Kidney epithelial cell (primary cell): ENCODE data around the gene C3. TPM values are rescaled to one million over a fixed set of nuclear protein-coding genes. Genes with fewer than 3 reads are reported as not detected.

Experiments
- DNase-seq: peaks from one replicate; pipeline ENCODE4 v3.0.0-alpha.2; 2010; ENCODE audit warnings: low read depth
- H3K27me3 ChIP-seq: 2 replicates; pipeline ENCODE4 v1.6.0; 2011; ENCODE audit warnings: low read length; ENCODE audit not compliant: control insufficient read depth, insufficient read depth
- H3K36me3 ChIP-seq: 2 replicates; pipeline ENCODE4 v1.5.1; 2011; ENCODE audit warnings: low read length; ENCODE audit not compliant: control insufficient read depth, insufficient read depth
- H3K4me3 ChIP-seq: 2 replicates; pipeline ENCODE4 v1.5.1; 2011; ENCODE audit warnings: low read depth, mild to moderate bottlenecking, control low read depth, low read length
- total RNA-seq: library from RNA; depleted of rRNA; stranded (reverse); fragments of >200 nt; gene quantifications from 2 replicates; pipeline ENCODE4 v1.2.3, GENCODE V29; 2015
- TF ChIP-seq, protein P1 (sequence below): IDR thresholded peaks from 2 replicates; pipeline ENCODE4 v1.5.1; 2011; ENCODE audit warnings: mild to moderate bottlenecking, moderate library complexity, low read length, control low read depth, inconsistent platforms; ENCODE audit not compliant: insufficient read depth, poor library complexity, severe bottlenecking

The C3 gene
- total RNA-seq, 1 donor from 2014 or later, result 58.5 TPM

- DNase-seq, result no peak
- TF ChIP-seq, protein P1, sequence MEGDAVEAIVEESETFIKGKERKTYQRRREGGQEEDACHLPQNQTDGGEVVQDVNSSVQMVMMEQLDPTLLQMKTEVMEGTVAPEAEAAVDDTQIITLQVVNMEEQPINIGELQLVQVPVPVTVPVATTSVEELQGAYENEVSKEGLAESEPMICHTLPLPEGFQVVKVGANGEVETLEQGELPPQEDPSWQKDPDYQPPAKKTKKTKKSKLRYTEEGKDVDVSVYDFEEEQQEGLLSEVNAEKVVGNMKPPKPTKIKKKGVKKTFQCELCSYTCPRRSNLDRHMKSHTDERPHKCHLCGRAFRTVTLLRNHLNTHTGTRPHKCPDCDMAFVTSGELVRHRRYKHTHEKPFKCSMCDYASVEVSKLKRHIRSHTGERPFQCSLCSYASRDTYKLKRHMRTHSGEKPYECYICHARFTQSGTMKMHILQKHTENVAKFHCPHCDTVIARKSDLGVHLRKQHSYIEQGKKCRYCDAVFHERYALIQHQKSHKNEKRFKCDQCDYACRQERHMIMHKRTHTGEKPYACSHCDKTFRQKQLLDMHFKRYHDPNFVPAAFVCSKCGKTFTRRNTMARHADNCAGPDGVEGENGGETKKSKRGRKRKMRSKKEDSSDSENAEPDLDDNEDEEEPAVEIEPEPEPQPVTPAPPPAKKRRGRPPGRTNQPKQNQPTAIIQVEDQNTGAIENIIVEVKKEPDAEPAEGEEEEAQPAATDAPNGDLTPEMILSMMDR, result no peak
- no peaks in the 10 kb centered on the region for H3K36me3 ChIP-seq
- H3K4me3 ChIP-seq, result no peak overlapping the region
- H3K27me3 ChIP-seq, result no peaks in the 10 kb centered on the region
These were observed 24.1 kb downstream of the C3 start for GRCh38 chr19:6696239-6696820.

GRCh38 chr19:6694147-6694815 lies 26.2 kb downstream of the C3 start:
- DNase-seq, result no peak
- Histone ChIP-seq H3K4me3 (no peak overlapping the region), H3K36me3 (no peaks in the 10 kb centered on the region), H3K27me3 (no peaks in the 10 kb centered on the region)
- TF ChIP-seq, protein P1, result no peak

- DNase-seq, result no peak
- TF ChIP-seq, protein P1, result no peak
- H3K27me3 ChIP-seq, result no peaks in the 10 kb centered on the region
- H3K36me3 ChIP-seq, result no peaks in the 10 kb centered on the region
- H3K4me3 ChIP-seq, result no peak overlapping the region
These were observed 26.8 kb downstream of the C3 start for GRCh38 chr19:6693681-6694080.

GRCh38 chr19:6693056-6693471 lies 27.4 kb downstream of the C3 start:
- TF ChIP-seq, protein P1, result no peak
- DNase-seq, result no peak
- H3K36me3 ChIP-seq, result no peaks in the 10 kb centered on the region
- H3K27me3 ChIP-seq, result no peaks in the 10 kb centered on the region
- no peak overlapping the region for H3K4me3 ChIP-seq

DNA sequence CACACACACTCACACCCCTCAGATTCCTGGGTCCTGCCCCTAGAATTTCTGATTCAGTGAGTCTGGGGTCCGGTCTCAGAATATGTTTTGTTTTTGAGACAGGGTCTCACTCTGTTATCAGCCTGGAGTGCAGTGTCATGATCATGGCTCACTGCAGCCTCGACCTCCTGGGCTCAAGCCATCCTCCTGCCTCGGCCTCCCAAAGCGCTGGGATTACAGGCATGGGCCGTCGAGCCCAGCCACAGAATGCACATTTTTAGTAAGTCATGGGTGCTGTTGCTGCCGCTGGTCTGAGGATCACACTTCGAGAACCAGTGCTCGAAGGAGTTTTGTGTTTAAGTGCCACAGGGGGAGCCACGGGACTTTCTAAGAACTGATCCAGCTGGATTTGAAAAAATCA lies 28.4 kb downstream of the C3 start:
- TF ChIP-seq, protein P1, result no peak

GRCh38 chr19:6691342-6691741 lies 29.1 kb downstream of the C3 start:
- TF ChIP-seq, protein P1, result no peak
- no peak overlapping the region for H3K4me3 ChIP-seq
- no peaks in the 10 kb centered on the region for H3K36me3 ChIP-seq

More for the DNA sequence above, 28.4 kb downstream of the C3 start:
- Histone ChIP-seq H3K4me3 (no peak overlapping the region), H3K27me3 (no peaks in the 10 kb centered on the region), H3K36me3 (no peaks in the 10 kb centered on the region)
- no peak for DNase-seq

More at GRCh38 chr19:6691342-6691741, 29.1 kb downstream of the C3 start:
- no peak for DNase-seq
- no peaks in the 10 kb centered on the region for H3K27me3 ChIP-seq
